Breast epithelium (tissue), 3 donors: ENCODE results near the gene ZNF587.

Experiments used
- CTCF ChIP-seq, 3 donors: fragments of 450-650 bp; IDR thresholded peaks; one replicate each; pipeline ENCODE4 v1.5.1; 2016 to 2017; ENCODE audit warnings: antibody characterized with exemption in 3 of 3, mild to moderate bottlenecking in 3 of 3, moderate library complexity in 3 of 3
- POLR2AphosphoS5 ChIP-seq, 3 donors: sonication (generic); formaldehyde crosslinking; IDR thresholded peaks; one replicate each; pipeline ENCODE4 v1.6.1; 2017; ENCODE audit warnings: antibody characterized with exemption in 3 of 3

- TF ChIP-seq CTCF (IDR thresholded peaks at IDR 0.05): no peak
- TF ChIP-seq POLR2AphosphoS5 (IDR thresholded peaks at IDR 0.05): no peak
These were observed 8.4 kb upstream of the ZNF587 start for GRCh38 chr19:57841122-57841763.
